WERI-Rb-1 (cell line): ENCODE data around the gene CRY1.
"Not testable (repeated sequence)": the region's sequence is repeated elsewhere in the genome, so short reads cannot be mapped to it uniquely, and the experiment has no call there.

Experiments used
- DNase-seq: peaks from one replicate; pipeline ENCODE4 v3.0.0-alpha.2; 2020
- H3K27ac ChIP-seq: fragments of 250-450 bp; sonication (Bioruptor Pico); 2 replicates; pipeline ENCODE4 v1.5.1; 2020; ENCODE audit warnings: mild to moderate bottlenecking, moderate library complexity
- H3K27me3 ChIP-seq: fragments of 250-450 bp; sonication (Bioruptor Pico); 2 replicates; pipeline ENCODE4 v1.5.1; 2021; ENCODE audit warnings: mild to moderate bottlenecking, low read depth, moderate library complexity; ENCODE audit not compliant: insufficient read depth, severe bottlenecking
- H3K36me3 ChIP-seq: fragments of 250-450 bp; sonication (Bioruptor Pico); 2 replicates; pipeline ENCODE4 v1.5.1; 2020; ENCODE audit warnings: mild to moderate bottlenecking, moderate library complexity
- H3K4me3 ChIP-seq: 2 replicates; pipeline ENCODE4 v1.5.1; 2011; ENCODE audit warnings: low read depth, mild to moderate bottlenecking, control low read depth, low read length
- H3K9me3 ChIP-seq: fragments of 250-450 bp; sonication (Bioruptor Pico); 2 replicates; pipeline ENCODE4 v1.5.1; 2021; ENCODE audit warnings: mild to moderate bottlenecking, moderate library complexity; ENCODE audit not compliant: severe bottlenecking
- CTCF ChIP-seq: IDR thresholded peaks from 2 replicates; pipeline ENCODE4 v1.5.1; 2011; ENCODE audit warnings: low read depth, mild to moderate bottlenecking, control low read depth, inconsistent platforms, low read length

Gene CRY1

GRCh38 chr12:107090711-107091110, 2.6 kb downstream of the CRY1 start:
- Histone ChIP-seq H3K27ac (no peak overlapping the region), H3K27me3 (no peaks in the 10 kb centered on the region), H3K36me3 (no peaks in the 10 kb centered on the region), H3K4me3 (no peak overlapping the region), H3K9me3 (no peaks in the 10 kb centered on the region)
- TF ChIP-seq CTCF: no peak
- DNase-seq: no peak

GRCh38 chr12:107088912-107089311, 4.4 kb downstream of the CRY1 start:
- H3K36me3 ChIP-seq: no peaks in the 10 kb centered on the region
- no peak overlapping the region for H3K27ac ChIP-seq
- no peak for DNase-seq
- no peaks in the 10 kb centered on the region for H3K27me3 ChIP-seq
- no peaks in the 10 kb centered on the region for H3K9me3 ChIP-seq
- H3K4me3 ChIP-seq: no peak overlapping the region
- TF ChIP-seq CTCF: no peak

- Histone ChIP-seq H3K9me3 (no peaks in the 10 kb centered on the region), H3K4me3 (no peak overlapping the region), H3K27ac (no peak overlapping the region), H3K36me3 (no peaks in the 10 kb centered on the region), H3K27me3 (no peaks in the 10 kb centered on the region)
- TF ChIP-seq CTCF: no peak
- DNase-seq: no peak
Observed at GRCh38 chr12:107086314-107086713, 7.0 kb downstream of the CRY1 start.

- TF ChIP-seq CTCF: no peak
- H3K27me3 ChIP-seq: no peaks in the 10 kb centered on the region
- no peaks in the 10 kb centered on the region for H3K36me3 ChIP-seq
- H3K4me3 ChIP-seq: no peak overlapping the region
- DNase-seq: no peak
- H3K9me3 ChIP-seq: no peaks in the 10 kb centered on the region
- no peak overlapping the region for H3K27ac ChIP-seq
Observed at GRCh38 chr12:107081778-107082177, 11.6 kb downstream of the CRY1 start.

DNA sequence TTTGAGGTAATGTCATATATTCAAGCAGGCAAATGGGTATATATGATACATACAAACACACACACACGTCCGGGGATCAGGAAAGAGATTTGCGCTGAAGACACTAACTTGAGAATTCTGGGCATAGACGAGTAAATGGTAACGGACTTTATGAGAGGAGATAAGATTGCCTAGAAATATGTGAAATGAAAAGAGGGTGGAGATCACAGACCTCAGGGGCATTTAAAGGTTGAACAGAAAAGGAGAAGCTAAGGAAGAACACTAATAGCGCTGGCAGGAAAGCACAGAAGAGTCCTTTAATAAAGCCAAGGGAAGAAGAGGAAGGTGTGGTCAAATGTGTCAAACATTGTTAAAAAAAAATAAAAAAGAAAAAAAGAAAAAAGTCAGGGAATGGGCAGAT, 13.1 kb downstream of the CRY1 start:
- Histone ChIP-seq H3K4me3 (no peak overlapping the region), H3K9me3 (no peaks in the 10 kb centered on the region), H3K27me3 (no peaks in the 10 kb centered on the region), H3K36me3 (no peaks in the 10 kb centered on the region), H3K27ac (no peak overlapping the region)
- DNase-seq: no peak
- TF ChIP-seq CTCF: no peak

GRCh38 chr12:107079172-107080011, 14.0 kb downstream of the CRY1 start:
- TF ChIP-seq CTCF: peak; percentile 63
- Histone ChIP-seq H3K27me3 (no peaks in the 10 kb centered on the region), H3K4me3 (no peak overlapping the region), H3K36me3 (no peaks in the 10 kb centered on the region), H3K27ac (no peak overlapping the region), H3K9me3 (no peaks in the 10 kb centered on the region)
- no peak for DNase-seq

DNA sequence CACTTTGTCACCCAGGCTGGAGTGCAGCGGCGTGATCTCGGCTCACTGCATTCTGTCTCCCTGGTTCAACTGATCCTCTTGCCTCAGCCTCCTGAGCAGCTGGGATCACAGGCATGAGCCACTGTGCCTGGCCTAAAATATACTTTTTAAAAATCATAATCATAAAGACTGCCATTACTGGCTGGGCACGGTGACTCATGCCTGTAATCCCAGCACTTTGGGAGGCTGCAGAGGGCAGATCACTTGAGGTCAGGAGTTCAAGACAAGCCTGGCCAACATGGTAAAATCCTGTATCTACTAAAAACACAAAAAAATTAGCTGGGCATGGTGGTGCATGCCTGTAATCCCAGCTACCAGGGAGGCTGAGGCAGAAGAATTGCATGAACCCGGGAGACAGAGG, 20.1 kb downstream of the CRY1 start:
- H3K27me3 ChIP-seq, H3K9me3 ChIP-seq, H3K4me3 ChIP-seq, H3K36me3 ChIP-seq, DNase-seq, H3K27ac ChIP-seq: not testable (repeated sequence)
